OCI-M2 (cell line): ENCODE results near the gene EPB41L4A.

Source experiments
- DNase-seq: peaks from one replicate; lab custom pipeline; 2025; ENCODE audit not compliant: unreplicated experiment; lab: John Stamatoyannopoulos, UW

EPB41L4A gene

DNA sequence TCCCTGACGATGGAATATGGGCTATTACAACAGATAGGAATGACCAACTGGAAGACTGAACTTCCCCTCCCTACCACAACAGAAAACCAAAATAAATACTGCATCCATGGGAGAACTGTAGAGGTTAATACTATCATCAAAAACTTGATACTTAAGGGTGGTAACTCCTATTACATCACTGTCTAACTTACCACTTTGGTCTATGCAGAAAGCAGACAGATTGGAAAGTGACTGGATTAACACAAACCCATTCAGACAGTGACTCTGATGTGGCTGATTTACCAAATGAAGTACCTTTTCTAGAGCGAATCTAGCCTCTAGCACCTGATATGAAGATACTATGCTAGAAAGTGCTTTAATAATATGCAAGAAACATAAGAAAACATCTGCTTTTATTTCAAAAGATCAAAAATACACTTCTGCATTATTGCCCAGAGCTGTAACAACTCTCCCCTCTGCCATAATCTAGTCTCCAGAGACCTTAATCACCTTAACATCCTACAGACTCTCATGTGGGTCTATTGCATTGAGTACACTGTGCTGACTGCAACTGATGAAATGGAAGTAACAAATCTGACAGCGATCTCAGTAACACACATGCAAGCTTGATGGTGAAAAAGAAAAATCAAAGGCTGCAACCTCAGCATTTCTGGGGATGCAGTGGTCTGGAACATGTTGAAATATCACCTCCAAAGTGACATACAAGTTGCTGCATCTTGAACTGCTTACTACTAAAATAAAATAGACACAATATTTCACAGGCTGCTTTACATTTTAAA, 62.7 kb downstream of the EPB41L4A start:
- no peak for DNase-seq

DNA sequence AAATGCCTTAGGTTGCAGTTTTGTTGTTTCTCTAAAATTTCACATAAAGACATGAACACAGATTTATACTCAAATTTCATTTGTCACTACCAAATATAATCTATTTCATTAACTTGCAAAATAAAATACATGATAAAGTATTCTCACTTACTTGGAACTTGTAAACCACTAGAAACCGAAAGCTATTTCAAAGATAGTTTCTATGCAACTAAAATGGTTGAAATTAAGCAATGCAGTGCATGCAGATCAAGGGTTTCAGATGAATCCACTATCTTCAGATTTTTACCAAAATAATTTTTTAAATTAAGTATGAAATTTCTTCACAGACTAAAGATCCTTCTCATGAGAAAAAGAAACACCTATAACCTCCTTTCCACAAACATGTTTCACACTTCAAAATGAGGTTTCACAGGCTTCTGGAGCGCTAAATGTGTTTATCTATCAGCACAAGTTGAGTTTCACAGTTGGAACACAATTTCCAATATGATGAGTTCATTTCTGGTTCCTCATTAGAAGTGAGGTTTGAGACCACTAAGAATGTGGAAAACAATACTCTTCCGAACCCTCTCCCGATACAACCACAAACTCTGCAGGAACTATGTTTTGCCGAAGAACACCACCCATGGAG, 63.9 kb downstream of the EPB41L4A start:
- DNase-seq, result no peak

DNA sequence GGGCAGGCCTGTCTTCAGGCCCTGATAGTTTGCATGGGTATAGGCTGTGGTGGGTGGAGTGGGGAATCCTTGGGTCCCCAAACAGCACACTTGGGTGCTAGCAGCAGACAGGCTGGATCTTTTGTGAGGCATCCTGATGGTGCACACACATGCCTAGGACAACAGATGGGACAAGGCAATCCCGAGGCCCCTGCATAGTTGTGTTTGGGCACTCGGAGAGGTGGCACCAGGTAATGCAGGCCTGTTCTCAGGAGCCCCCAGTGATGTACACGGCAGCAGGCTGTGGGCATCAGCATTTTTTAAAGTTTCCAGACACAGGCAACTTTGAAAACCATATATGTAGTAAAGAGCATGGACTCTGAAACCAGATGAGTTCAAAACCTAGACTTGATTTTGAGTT, 65.4 kb downstream of the EPB41L4A start:
- DNase-seq, result no peak

DNA sequence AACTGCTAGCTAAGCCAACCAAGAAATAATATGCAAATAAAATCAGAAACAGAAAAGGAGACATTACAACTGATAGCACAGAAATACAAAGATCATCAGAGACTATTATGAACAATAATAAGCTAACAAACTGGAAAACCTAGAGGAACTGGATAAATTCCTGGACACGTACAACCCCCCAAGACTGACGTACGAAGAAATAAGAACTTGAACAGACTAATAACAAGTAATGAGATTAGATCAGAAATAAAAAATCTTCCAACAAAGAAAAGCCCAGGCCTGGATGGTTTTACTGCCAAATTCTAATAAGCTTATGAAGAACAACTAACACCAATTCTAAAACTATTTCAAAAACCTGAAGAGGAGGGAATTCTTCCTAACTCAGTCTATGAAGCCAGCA, 67.9 kb downstream of the EPB41L4A start:
- no peak for DNase-seq

DNA sequence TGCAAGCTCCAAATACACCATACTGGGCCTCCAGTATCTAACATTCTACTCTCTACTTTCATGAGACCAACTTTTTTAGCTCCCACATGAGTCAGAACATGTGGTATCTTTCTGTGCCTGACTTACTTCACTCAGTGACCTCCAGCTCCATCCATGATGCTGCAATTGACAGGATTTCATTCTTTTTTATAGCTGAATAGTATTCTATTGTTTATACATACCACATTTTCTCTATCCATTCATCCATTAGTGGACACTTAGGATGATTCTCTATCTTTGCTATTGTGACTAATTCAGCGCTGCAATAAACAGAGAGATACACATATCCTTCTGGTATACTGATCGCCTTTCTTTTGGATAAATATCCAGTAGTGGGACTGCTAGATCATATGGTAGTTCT, 68.5 kb downstream of the EPB41L4A start:
- no peak for DNase-seq

DNA sequence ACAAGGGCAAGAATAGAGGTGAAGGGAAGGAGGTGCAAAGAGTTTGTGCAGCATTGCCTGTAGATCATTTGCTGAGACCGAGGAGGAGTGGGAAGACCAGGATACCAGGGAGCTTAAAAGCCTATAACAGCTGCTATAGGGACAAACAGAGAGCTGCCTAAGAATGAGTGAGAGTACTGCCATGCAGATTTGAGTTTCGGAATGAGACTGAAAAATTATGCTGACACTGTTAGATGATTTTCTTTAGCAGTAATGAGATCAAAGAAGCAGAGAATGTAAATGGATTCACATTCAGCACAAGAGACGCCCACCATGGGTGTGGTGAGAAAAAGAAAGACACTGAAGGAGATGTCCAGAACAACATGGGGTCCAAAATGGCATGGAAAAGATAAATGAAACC, 69.7 kb downstream of the EPB41L4A start:
- DNase-seq, result no peak

DNA sequence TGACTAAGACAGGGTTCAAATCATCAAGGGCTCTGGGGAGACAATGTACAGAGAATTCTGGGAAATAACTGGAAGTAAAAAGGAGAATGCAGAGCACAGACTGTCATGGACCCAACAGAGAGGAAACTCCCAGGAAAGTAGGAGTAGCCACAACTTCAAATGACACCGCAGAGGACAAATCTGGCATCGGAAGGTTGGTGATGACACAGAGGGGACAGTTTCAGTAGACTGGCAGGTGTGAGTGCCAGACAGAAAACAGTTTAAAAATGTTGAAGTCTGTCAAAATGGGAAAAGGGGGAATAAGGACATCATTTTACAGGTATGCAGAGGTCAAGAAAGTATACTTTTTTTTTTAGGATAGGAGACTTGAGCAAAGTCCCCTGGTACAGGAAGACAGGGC, 70.2 kb downstream of the EPB41L4A start:
- no peak for DNase-seq

DNA sequence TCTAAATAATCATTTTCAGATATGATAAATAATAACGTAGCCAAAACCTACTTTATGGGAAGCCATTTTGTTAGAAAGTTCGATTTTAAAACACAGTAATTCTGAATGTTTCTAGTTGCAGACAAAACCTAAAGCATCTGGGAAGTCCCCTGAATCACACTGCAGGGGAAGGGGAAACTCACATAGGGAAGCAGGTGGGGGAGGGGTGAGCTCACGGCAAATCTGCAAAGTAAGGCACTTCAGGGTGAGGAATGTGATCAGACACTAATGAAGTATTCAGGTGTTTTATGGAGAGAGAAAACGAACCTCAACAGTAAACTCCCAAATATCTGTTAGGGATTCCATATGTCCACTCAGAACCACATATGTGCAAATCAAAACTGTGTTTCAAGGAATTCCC, 70.7 kb downstream of the EPB41L4A start:
- no peak for DNase-seq

DNA sequence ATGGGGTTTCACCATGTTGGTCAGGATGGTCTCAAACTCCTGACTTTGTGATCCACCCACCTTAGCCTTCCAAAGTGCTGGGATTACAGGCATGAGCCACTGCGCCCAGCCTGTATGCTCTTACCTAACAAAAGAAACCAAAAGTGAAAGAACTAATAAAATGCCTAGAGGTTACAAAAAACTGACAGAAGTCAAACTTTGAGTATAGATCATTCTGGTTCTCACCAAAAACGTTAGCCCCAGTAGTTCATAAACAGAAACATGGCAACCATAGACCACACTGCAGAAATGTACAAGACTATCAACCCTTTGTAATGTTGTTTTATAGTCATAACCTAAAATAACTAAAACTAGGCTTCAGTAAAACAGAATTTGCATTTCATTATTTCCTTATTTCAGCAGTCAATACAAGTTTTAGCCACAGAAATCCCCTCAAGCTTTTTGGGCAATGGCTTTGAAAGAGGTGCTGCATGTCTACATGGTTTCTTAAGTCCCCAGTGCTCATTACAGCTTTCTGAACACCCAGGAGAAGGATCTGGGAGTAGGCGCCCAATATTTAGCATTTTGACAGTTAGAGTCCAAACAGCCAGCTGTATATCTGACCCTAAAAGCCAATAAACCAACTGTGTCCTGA, 72.5 kb downstream of the EPB41L4A start:
- DNase-seq, result no peak

DNA sequence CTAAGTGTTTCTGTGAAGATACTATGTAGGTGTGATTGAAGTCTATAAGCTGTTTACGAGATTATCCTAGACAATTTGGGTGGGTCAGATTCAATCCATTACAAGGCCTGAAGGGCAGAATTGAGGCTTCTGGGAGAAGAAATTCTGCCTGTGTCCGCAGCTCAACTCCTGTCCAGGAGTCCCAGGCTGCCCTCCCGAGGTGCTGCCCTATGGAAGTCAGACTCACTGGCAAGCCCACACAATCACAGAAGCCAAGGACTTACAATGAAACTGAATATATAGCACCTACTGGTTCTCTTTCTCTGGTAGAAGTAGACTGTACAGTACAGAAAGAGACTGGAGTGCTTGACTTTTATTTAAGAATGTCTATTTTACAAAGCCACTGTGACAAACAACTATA, 74.5 kb downstream of the EPB41L4A start:
- DNase-seq, result no peak

DNA sequence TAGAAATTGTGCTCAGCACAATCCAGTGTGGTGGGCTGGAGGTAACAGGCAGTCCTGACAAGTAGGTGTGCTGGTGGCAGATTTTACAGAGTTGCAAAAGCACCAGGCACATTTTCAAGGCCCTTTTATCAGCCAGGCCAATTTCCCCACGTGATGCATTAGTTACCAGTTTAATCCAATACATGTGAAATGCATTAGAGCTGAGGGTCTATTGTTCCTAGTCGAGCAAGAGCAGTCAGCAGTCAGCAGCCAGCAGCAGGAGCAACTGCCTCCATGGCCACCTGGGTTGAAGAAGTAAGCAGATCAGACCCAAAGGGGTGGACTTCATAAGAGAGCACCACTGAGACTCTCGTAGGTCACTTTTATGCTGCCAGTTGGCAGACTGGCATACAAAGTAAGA, 76.7 kb downstream of the EPB41L4A start:
- DNase-seq, result no peak

DNA sequence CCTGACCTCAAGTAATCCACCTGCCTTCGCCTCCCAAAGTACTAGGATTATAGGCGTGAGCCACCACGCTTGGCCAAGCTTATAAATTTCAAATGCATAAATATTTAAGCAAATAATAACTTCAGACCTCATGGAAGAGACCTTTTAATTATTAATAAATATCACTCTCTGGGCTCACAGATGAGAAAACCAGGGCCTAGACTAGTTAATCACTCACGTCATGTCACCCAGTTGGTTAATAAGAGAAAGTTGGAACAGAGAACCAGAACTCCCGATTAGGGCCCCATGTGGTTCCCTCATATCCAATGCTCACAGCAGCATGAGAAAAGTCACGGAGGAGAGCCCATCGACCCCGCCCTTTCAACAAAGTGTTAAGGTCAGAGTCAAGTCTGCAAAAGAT, 79.3 kb downstream of the EPB41L4A start:
- DNase-seq, result no peak

DNA sequence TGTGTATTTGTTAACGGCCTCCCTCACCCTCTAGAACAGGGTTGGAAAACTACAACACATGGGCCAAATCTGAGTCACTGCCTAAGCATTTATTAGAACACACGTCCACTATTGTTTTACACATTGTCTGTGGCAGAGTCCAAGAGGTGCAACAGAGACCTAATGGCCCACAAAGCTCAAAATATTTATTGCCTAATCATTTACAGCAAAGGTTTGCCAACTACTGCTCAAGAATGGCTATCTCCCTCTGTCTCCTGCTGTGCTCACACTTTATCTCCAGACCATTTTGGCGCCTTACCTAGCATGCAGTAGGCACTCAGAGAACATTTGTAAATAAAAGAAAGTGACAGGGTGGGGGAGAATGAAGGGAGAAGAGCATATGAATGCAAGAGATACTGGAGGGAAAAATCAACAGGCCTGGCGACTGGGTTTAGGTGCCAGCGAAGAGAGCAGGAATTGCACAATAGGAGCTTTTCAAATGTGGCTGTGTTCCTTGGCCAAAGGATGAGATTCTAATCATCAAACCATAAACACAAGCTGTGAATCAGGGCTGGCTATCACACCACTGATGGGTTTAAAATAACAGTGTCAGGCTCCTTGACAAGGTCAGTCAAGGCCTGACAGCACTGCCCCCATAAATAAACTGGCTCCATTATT, 80.3 kb downstream of the EPB41L4A start:
- DNase-seq, result no peak

DNA sequence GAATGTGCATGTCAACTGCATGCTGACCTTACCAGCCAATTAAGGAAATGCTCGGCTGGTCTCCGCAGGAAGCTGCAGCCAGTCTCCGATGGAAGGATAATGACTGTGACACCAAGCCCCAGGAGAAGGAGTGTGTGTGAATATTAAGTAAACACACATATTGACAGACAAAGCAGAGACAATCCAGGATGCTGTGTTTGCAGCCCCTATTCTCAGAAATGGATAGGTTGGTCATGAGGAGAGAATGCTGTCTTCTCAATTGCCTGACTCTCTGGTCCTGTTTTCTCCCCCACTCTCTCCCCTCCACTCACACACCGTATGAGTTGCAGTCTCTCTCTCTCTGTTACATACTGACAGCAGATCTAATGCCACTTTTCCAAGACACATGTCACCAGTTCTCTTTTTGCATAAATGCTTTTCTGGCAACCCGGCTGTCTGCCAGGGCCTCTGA, 85.7 kb downstream of the EPB41L4A start:
- no peak for DNase-seq

DNA sequence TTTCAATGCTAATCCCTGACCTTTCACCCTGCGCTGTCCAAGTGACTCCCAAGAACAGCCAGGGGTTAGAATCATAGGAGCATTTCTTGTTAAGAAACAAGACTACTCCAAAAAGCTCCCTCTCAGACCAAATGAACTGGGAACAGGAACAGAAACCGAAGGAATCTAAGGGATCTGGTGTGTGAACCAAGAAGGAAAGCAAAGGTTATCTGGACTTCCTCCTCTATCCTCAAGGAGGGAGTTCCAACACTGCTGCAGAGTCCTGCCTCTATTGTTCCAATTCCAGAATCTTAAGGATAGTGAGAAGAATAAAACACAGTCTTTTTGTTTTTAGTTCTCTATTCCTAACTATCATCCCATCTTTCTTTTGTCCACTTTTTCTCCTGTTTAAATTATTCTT, 87.2 kb downstream of the EPB41L4A start:
- no peak for DNase-seq

DNA sequence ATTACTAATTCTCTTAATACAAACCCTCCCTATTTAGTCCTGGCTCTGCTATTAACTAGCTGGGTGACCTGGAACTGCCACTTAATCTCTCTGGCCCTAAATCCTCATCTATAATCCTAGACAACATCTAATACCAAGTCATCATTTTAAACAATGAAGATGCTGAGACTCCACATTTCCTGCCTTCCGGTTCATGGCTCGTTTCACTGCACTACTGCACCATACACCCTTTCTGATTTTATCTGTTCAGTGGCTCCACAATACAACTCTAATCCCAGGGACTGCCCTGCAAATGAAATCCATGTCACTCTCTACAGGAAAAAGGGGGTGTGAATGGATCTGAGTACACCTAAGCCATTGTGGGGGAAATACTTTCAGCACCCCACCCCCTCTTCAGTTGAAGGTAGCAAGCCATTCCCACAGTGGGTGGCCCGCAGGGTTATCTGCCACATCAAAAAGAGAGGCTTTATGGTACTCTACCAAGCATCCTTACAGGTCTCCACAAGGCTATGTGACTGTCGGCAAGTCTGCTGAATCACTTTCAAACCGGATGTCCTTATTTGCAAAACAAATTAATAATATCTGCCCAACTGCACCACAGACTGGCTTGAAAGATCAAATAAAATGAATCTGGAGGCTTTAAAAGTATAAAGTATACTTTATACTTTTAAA, 89.5 kb downstream of the EPB41L4A start:
- no peak for DNase-seq

DNA sequence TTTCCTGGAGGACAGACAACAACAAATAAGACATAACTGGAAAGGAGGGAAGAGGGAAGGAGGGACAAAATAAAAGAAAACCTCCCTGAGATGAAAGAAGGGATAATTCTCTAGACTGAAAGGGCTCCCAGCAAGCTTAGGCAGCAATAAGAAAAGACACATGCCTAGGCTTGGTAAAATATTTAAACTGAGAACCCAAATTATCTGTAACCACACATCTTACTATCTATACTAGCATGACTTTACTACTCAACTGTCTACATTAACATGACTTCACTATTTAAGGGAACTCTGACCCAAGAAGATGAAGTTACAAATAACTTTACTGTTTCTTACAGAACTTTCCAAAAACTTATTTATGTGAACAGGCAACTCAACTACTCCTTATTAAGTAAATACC, 95.9 kb downstream of the EPB41L4A start:
- DNase-seq, result no peak

DNA sequence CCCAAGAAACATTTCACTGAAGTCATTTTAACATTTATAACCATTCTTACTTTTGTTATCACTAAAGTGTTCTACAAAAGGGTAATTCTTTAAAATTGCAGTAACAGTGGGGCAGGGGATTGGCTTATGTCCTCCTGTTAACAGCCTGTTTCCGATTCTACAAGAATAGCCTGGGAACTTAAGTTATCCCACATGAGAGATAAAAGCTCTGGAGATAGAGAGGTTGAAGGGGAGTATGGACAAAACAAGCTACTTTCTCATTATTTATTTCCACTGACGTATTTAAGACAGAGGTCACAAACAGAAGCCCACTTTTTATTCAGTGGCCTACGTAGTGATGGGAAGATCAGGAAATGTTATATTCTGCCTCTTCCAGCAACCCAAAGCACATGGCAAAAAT, 98.7 kb downstream of the EPB41L4A start:
- DNase-seq, result no peak

DNA sequence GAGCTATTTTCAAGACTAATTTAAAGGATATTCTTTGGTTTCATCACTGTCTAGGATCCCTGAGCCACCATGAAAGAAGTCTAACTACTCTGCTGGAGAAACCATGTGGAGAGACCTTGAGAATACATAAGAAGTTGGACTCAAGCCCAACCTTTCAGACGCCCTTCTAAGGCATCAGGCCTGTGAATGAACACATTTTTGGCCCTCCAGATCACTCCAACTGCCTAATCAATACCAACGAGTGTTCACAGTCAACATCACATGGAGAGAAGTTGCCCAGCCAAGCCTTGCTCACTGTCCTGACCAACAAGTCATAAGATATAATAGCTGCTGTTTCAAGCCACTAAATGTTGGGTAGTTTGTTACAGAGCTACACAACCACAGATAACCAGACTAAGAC, 100.7 kb downstream of the EPB41L4A start:
- DNase-seq, result no peak

DNA sequence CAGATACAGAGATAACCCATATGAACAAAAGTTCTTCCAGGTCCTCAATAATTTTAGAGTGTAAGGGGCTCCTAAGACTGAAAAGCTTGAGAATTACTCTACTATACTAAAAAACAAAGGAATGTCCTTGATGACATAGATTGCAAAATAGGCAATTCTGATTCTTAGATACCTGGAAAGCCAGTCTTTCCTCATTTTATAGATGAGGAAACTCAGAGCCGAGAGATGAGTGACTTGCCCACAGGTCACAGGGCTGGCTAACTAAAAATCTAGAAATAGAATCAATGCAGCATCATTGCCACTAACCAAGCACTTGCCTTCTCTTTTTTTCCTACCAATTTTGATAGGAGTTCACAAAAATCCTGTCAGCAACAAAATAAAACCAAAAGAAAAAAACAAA, 101.2 kb downstream of the EPB41L4A start:
- DNase-seq, result no peak

DNA sequence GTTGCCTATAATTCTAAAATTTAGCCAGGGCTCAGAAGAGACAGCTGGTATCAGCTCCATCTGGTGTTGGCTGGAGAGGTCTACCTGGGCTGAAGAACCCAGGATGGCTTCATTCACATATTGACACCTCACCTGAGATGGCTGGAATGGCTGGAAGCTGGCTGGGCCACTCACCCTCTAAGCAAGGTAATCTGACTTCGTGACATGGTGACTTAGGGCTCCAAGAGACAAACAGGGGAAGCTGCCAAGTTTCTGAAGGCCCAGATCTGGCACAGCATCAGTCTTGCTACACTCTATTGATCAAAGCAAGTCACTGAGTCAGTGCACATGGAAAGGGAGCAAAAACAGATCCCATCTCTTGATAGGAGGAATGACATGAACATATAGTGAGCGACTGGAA, 102.3 kb downstream of the EPB41L4A start:
- no peak for DNase-seq
